ENCODE results near the gene ACTL7B.

Gene ACTL7B

DNA sequence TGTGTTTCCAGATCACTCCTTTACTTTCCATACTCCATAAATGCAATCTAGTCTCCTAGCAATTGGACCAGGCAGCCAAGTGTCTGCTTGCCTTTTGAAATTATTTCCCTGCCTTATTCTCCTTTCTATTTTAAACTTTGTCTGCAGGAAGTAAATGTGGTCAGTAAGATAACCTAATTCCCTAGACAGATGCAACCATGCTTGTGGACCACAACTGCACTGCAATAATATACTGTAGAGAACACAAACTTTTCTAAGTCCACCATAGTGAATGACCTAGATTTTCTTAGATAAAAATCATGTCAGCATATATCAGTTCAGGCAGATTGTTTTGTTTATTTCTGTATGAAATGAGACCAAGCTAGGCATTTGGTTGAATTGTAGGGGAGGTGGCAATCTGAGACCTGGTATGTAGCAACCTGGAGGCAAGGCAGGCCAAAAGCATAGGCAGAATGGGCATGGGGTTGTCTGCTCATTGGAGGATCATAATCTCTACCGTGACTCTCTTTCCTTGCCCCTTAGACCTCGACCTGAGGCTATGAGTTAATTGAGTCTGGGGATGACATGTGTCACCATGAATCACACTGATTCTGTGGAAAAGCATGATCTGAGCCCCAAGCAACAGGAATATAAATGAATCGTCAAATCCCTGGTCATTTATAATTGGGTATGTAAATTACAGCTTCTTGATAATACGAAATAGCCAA is 20.7 kb downstream of the ACTL7B start:
- Histone ChIP-seq H3K36me3 (ENCODE audit: control insufficient read depth in 1 of 2, insufficient read depth in 2 of 2, low read length in 2 of 2) (no peaks in the 10 kb centered on the region), H3K9me3 (ENCODE audit: control insufficient read depth in 1 of 2, low read length in 2 of 2) (no peaks in the 10 kb centered on the region), H3K27me3 (ENCODE audit: control insufficient read depth in 1 of 2, insufficient read depth in 2 of 2, low read length in 2 of 2) (no peaks in the 10 kb centered on the region), H3K27ac (ENCODE audit: low read depth, low read length) (no peak overlapping the region), H3K9ac (ENCODE audit: low read depth in 1 of 2, low read length in 2 of 2) (no peak overlapping the region), H3K4me3 (ENCODE audit: low read depth in 1 of 2, low read length in 2 of 2) (no peak overlapping the region), H3K4me1 (ENCODE audit: control insufficient read depth in 1 of 2, insufficient read depth in 2 of 2, low read length in 2 of 2) (no peaks in the 10 kb centered on the region)

DNA sequence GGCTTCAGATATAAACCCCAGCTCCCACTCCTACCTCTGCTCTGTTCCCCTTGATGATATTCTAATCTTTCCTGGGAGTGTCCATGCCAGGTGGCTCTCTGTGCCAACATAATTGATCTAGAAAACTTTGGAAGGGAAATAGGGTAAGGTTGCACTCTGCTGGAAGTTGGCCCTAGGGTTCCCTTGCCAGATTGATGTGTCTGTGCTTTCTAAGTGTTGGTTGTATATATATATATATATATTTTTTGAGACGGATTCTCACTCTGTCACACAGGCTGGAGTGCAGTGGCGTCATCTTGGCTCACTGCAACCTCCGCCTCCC is 23.6 kb downstream of the ACTL7B start:
- Histone ChIP-seq H3K9me3 (ENCODE audit: control insufficient read depth in 1 of 2, low read length in 2 of 2) (no peaks in the 10 kb centered on the region), H3K9ac (ENCODE audit: low read depth in 1 of 2, low read length in 2 of 2) (no peak overlapping the region), H3K27me3 (ENCODE audit: control insufficient read depth in 1 of 2, insufficient read depth in 2 of 2, low read length in 2 of 2) (no peaks in the 10 kb centered on the region), H3K4me3 (ENCODE audit: low read depth in 1 of 2, low read length in 2 of 2) (no peak overlapping the region), H3K4me1 (ENCODE audit: control insufficient read depth in 1 of 2, insufficient read depth in 2 of 2, low read length in 2 of 2) (no peaks in the 10 kb centered on the region), H3K36me3 (ENCODE audit: control insufficient read depth in 1 of 2, insufficient read depth in 2 of 2, low read length in 2 of 2) (no peaks in the 10 kb centered on the region), H3K27ac (ENCODE audit: low read depth, low read length) (no peak overlapping the region)

DNA sequence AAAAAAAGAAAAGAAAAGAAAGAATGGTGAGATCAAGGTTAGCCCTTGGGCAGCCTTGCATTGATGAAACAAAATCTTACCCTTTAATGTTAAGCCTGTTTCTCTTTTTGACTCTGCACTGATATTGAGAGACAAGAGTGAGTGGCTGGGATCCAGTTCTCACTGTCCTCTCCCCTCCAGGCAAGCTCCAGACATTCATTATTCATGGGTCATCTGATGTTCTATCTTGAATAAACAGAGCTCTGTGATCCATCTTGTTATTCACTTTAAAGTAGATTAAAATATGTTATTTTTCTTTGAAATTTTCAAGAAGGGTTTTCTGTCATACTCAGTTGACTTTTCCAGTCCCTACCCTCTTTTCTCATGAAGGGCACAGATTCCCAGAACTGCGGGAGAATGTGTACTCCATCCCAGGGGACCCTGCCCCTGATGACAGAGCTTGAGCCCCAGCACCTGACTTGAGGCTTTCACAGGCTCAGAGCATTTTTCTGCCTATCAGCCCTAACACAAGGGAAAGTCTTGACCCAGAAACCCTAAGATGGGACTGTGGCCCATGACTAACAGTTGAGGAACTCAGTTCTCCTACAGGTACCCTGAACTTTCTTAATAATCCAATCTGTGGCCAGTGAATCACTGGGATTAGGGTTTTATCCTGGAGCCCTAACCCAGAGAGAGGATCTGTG is 24.1 kb downstream of the ACTL7B start:
- Histone ChIP-seq H3K36me3 (ENCODE audit: control insufficient read depth in 1 of 2, insufficient read depth in 2 of 2, low read length in 2 of 2) (no peaks in the 10 kb centered on the region), H3K4me3 (ENCODE audit: low read depth in 1 of 2, low read length in 2 of 2) (no peak overlapping the region), H3K9me3 (ENCODE audit: control insufficient read depth in 1 of 2, low read length in 2 of 2) (no peaks in the 10 kb centered on the region), H3K27ac (ENCODE audit: low read depth, low read length) (no peak overlapping the region), H3K4me1 (ENCODE audit: control insufficient read depth in 1 of 2, insufficient read depth in 2 of 2, low read length in 2 of 2) (no peaks in the 10 kb centered on the region), H3K27me3 (ENCODE audit: control insufficient read depth in 1 of 2, insufficient read depth in 2 of 2, low read length in 2 of 2) (no peaks in the 10 kb centered on the region), H3K9ac (ENCODE audit: low read depth in 1 of 2, low read length in 2 of 2) (no peak overlapping the region)

DNA sequence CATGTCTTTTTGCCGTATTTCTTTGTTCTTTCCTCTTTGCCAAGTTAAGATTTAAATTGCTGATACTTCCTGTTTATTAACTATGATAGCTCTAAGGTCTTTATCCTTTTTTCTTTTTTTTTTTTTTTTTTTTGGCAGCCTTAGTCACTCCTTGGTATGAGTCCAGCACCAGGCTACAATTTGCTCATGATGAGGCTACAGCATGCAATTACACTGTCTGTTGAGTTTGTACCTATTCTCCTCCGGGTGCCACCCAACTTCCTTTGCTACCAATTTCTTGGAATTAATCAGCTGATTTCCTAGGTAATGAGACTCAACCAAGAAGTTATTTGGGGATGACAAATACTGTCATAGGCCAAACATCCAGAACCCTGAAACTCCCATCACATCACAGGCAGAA is 25.5 kb downstream of the ACTL7B start:
- no peaks in the 10 kb centered on the region for H3K36me3 ChIP-seq (ENCODE audit: control insufficient read depth in 1 of 2, insufficient read depth in 2 of 2, low read length in 2 of 2)
- H3K4me3 ChIP-seq (ENCODE audit: low read depth in 1 of 2, low read length in 2 of 2): no peak overlapping the region
- H3K27me3 ChIP-seq (ENCODE audit: control insufficient read depth in 1 of 2, insufficient read depth in 2 of 2, low read length in 2 of 2): no peaks in the 10 kb centered on the region
- no peak overlapping the region for H3K9ac ChIP-seq (ENCODE audit: low read depth in 1 of 2, low read length in 2 of 2)
- H3K9me3 ChIP-seq (ENCODE audit: control insufficient read depth in 1 of 2, low read length in 2 of 2): no peaks in the 10 kb centered on the region
- H3K27ac ChIP-seq (ENCODE audit: low read depth, low read length): no peak overlapping the region
- H3K4me1 ChIP-seq (ENCODE audit: control insufficient read depth in 1 of 2, insufficient read depth in 2 of 2, low read length in 2 of 2): no peaks in the 10 kb centered on the region

DNA sequence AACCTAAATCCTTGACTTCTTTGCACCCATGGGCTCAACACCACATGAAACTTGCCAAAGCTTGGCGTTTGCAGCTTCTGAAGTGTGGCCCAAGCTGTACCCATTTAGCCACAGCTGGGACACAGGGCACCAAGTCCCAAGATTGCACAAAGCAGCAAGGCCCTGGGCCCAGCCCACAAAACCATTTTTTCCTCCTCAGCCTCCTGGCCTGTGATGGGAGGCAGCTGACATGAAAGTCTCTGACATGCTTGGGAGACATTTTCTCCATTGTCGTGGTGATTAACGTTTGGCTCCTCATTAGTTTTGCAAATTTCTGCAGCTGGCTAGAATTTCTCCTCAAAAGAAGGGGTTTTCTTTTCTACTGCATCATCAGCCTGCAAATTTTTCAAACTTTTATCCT is 32.0 kb downstream of the ACTL7B start:
- H3K4me3 ChIP-seq (ENCODE audit: low read depth in 1 of 2, low read length in 2 of 2): no peak overlapping the region
- H3K36me3 ChIP-seq (ENCODE audit: control insufficient read depth in 1 of 2, insufficient read depth in 2 of 2, low read length in 2 of 2): no peaks in the 10 kb centered on the region
- no peak overlapping the region for H3K27ac ChIP-seq (ENCODE audit: low read depth, low read length)
- no peaks in the 10 kb centered on the region for H3K4me1 ChIP-seq (ENCODE audit: control insufficient read depth in 1 of 2, insufficient read depth in 2 of 2, low read length in 2 of 2)
- no peak overlapping the region for H3K9ac ChIP-seq (ENCODE audit: low read depth in 1 of 2, low read length in 2 of 2)
- H3K9me3 ChIP-seq (ENCODE audit: control insufficient read depth in 1 of 2, low read length in 2 of 2): peaks cover 6 to 9% of the 10 kb centered on the region in 2 donors
- no peaks in the 10 kb centered on the region for H3K27me3 ChIP-seq (ENCODE audit: control insufficient read depth in 1 of 2, insufficient read depth in 2 of 2, low read length in 2 of 2)

DNA sequence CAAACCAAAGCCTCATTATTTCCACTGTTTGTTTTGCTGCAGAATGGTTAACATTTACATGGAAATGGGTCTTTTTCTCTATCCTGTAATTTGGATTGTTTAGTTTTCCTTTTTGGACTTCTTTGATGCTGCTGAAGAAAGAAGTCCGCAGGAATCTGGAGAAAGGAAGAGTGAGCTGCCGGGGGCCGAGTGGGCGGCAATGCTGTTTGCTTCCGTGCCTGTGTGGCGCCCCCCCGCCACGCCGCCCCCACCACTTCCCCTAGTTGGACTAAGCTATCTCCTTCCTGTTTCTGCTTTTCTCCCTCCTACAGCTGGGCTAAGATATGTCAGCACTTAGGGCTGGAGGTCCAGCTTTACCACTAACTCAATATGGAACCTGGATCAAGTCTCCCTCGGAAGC is 39.7 kb downstream of the ACTL7B start:
- H3K36me3 ChIP-seq (ENCODE audit: control insufficient read depth in 1 of 2, insufficient read depth in 2 of 2, low read length in 2 of 2): no peaks in the 10 kb centered on the region
- H3K9ac ChIP-seq (ENCODE audit: low read depth in 1 of 2, low read length in 2 of 2): no peak overlapping the region
- H3K27ac ChIP-seq (ENCODE audit: low read depth, low read length): no peak overlapping the region
- no peaks in the 10 kb centered on the region for H3K4me1 ChIP-seq (ENCODE audit: control insufficient read depth in 1 of 2, insufficient read depth in 2 of 2, low read length in 2 of 2)
- H3K9me3 ChIP-seq (ENCODE audit: control insufficient read depth in 1 of 2, low read length in 2 of 2): no peaks in the 10 kb centered on the region
- H3K27me3 ChIP-seq (ENCODE audit: control insufficient read depth in 1 of 2, insufficient read depth in 2 of 2, low read length in 2 of 2): no peaks in the 10 kb centered on the region
- H3K4me3 ChIP-seq (ENCODE audit: low read depth in 1 of 2, low read length in 2 of 2): no peak overlapping the region

DNA sequence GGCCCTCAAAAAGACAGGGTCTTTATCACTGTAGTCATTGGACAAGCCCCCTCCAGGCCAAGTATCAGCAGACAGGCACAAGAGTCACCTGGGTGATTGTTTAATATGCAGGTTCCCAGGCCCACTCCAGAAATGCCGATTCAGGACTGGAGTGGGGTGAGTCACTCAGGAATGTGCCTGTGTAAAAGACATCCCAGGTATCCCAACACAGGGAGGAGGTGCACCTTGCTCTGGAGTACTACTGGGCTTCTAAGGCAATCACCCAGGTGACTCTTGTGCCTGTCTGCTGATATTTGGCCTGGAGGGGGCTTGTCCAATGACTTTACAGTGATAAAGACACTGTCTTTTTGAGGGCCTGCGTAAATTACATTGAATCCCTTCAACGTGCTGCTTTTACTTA is 40.6 kb downstream of the ACTL7B start:
- Histone ChIP-seq H3K27ac (ENCODE audit: low read depth, low read length) (no peak overlapping the region), H3K9me3 (ENCODE audit: control insufficient read depth in 1 of 2, low read length in 2 of 2) (no peaks in the 10 kb centered on the region), H3K4me1 (ENCODE audit: control insufficient read depth in 1 of 2, insufficient read depth in 2 of 2, low read length in 2 of 2) (no peaks in the 10 kb centered on the region), H3K27me3 (ENCODE audit: control insufficient read depth in 1 of 2, insufficient read depth in 2 of 2, low read length in 2 of 2) (no peaks in the 10 kb centered on the region), H3K9ac (ENCODE audit: low read depth in 1 of 2, low read length in 2 of 2) (no peak overlapping the region), H3K4me3 (ENCODE audit: low read depth in 1 of 2, low read length in 2 of 2) (no peak overlapping the region), H3K36me3 (ENCODE audit: control insufficient read depth in 1 of 2, insufficient read depth in 2 of 2, low read length in 2 of 2) (no peaks in the 10 kb centered on the region)

DNA sequence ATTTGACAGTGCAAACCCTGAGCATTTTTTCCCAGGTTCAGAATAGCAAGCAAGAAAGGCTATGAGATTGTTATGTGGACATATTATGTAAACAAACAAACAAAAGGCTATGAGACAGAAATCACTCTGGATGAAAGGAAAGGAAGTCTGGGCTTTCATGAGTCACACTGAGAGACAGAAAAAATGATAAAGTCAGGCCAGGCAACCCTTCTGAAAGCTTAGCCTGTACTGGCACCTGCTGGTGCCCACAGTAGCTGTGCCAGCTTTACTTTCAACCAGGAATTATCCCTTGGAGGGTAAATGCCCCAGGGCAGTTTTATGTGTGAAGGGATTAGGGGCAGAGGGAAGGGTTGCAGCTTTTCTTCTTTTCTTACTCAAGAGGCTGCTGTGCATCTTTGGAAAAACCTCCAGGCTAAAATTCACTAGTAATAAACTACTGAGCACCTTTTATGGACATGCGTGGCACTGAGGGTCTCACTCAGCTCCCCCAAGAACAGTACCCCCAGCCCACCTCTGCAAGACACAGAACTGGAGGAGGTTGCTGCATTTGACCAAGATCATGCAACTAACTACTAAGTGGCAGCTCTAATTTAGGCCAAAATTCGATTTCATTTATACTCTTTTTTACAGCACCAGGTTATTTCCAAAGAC is 41.7 kb downstream of the ACTL7B start:
- Histone ChIP-seq H3K4me1 (ENCODE audit: control insufficient read depth in 1 of 2, insufficient read depth in 2 of 2, low read length in 2 of 2) (no peaks in the 10 kb centered on the region), H3K27ac (ENCODE audit: low read depth, low read length) (no peak overlapping the region), H3K4me3 (ENCODE audit: low read depth in 1 of 2, low read length in 2 of 2) (no peak overlapping the region), H3K36me3 (ENCODE audit: control insufficient read depth in 1 of 2, insufficient read depth in 2 of 2, low read length in 2 of 2) (no peaks in the 10 kb centered on the region), H3K9me3 (ENCODE audit: control insufficient read depth in 1 of 2, low read length in 2 of 2) (no peaks in the 10 kb centered on the region), H3K9ac (ENCODE audit: low read depth in 1 of 2, low read length in 2 of 2) (no peak overlapping the region), H3K27me3 (ENCODE audit: control insufficient read depth in 1 of 2, insufficient read depth in 2 of 2, low read length in 2 of 2) (no peaks in the 10 kb centered on the region)

DNA sequence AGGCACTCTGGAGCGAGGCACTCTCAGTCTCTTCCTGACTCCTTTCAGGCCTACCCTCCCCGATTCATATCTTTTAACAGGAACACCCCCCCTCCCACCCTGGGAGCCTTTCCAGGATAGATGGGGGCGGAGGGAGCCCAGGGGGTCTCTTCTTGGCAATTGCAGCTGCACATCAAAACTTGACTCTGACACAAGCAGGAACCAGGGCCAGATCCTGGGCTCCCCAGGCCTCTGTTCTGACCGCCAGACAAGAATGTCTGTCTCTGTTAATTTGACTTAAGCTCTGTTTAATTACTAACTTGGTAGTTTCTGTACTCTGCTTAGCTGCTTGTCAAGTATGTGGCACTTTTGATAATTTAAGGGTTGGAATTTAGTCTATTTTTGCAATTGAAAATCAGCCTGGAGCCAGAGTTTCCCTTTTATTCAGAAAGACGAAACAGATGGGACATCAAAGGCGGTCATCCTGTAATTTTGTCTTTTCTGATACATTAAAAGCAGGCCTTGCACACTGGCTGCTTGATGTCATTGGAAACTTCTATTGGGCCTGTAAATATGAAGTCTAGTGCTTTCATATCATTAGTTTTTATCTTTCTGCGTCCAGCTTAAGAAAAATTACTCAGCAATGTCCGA is 43.3 kb downstream of the ACTL7B start:
- H3K36me3 ChIP-seq (ENCODE audit: control insufficient read depth in 1 of 2, insufficient read depth in 2 of 2, low read length in 2 of 2): no peaks in the 10 kb centered on the region
- H3K9me3 ChIP-seq (ENCODE audit: control insufficient read depth in 1 of 2, low read length in 2 of 2): no peaks in the 10 kb centered on the region
- H3K9ac ChIP-seq (ENCODE audit: low read depth in 1 of 2, low read length in 2 of 2): no peak overlapping the region
- H3K4me3 ChIP-seq (ENCODE audit: low read depth in 1 of 2, low read length in 2 of 2): no peak overlapping the region
- no peaks in the 10 kb centered on the region for H3K4me1 ChIP-seq (ENCODE audit: control insufficient read depth in 1 of 2, insufficient read depth in 2 of 2, low read length in 2 of 2)
- no peak overlapping the region for H3K27ac ChIP-seq (ENCODE audit: low read depth, low read length)
- H3K27me3 ChIP-seq (ENCODE audit: control insufficient read depth in 1 of 2, insufficient read depth in 2 of 2, low read length in 2 of 2): no peaks in the 10 kb centered on the region

DNA sequence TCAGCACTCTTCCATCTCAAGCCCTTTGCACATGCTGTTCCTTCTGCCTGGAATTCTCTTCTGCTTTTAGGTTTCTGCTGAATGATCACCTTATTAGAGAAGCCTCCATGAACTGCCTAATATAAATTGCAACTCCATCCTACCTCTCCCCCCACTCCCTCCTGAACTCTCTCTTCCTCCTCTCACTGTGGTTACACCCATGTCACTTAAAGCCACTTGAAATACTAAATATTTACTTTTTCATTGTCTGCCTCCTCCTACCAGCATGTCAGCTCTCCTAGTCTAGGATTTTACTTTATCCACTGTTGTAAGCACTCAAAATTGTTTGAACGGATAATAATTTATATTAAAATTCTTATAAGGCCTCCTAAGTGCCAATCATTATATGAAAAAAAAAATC is 43.8 kb downstream of the ACTL7B start:
- H3K27me3 ChIP-seq (ENCODE audit: control insufficient read depth in 1 of 2, insufficient read depth in 2 of 2, low read length in 2 of 2): no peaks in the 10 kb centered on the region

More for the DNA sequence above, 43.8 kb downstream of the ACTL7B start:
- no peak overlapping the region for H3K27ac ChIP-seq (ENCODE audit: low read depth, low read length)
- H3K4me1 ChIP-seq (ENCODE audit: control insufficient read depth in 1 of 2, insufficient read depth in 2 of 2, low read length in 2 of 2): no peaks in the 10 kb centered on the region
- no peaks in the 10 kb centered on the region for H3K9me3 ChIP-seq (ENCODE audit: control insufficient read depth in 1 of 2, low read length in 2 of 2)
- no peak overlapping the region for H3K9ac ChIP-seq (ENCODE audit: low read depth in 1 of 2, low read length in 2 of 2)
- no peaks in the 10 kb centered on the region for H3K36me3 ChIP-seq (ENCODE audit: control insufficient read depth in 1 of 2, insufficient read depth in 2 of 2, low read length in 2 of 2)
- H3K4me3 ChIP-seq (ENCODE audit: low read depth in 1 of 2, low read length in 2 of 2): no peak overlapping the region
